ENCODE results near the gene EMP2.

DNA sequence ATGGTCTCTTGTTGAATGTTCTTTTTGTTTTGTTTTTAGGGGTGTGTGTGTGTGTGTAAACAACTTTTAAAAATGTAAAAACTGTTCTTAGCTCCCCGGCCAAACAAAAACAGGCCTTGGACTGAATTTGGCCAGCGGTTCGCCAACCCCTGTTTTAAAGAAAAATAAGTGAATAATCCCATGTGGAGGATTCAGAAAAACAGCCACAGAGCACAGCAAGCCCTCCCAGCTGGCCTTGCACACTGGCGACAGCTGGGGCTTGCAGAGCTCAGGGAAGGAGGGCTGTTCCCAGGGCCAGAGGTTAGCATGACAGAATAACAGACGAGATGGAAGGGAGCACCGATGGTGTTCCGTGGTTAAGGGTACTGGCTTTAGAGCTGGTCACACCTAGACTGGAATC lies 39.0 kb downstream of the EMP2 start:
- TF ChIP-seq, protein P1, sequence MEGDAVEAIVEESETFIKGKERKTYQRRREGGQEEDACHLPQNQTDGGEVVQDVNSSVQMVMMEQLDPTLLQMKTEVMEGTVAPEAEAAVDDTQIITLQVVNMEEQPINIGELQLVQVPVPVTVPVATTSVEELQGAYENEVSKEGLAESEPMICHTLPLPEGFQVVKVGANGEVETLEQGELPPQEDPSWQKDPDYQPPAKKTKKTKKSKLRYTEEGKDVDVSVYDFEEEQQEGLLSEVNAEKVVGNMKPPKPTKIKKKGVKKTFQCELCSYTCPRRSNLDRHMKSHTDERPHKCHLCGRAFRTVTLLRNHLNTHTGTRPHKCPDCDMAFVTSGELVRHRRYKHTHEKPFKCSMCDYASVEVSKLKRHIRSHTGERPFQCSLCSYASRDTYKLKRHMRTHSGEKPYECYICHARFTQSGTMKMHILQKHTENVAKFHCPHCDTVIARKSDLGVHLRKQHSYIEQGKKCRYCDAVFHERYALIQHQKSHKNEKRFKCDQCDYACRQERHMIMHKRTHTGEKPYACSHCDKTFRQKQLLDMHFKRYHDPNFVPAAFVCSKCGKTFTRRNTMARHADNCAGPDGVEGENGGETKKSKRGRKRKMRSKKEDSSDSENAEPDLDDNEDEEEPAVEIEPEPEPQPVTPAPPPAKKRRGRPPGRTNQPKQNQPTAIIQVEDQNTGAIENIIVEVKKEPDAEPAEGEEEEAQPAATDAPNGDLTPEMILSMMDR (IDR thresholded peaks at IDR 0.05), result no peak
- no peak for TF ChIP-seq POLR2A (IDR thresholded peaks at IDR 0.05)
